NCI-H1048 (cell line): ENCODE results near the gene CD164L2.

ENCODE experiments used
- DNase-seq: peaks from one replicate; lab custom pipeline; 2025; lab: John Stamatoyannopoulos, UW

The CD164L2 gene

DNA sequence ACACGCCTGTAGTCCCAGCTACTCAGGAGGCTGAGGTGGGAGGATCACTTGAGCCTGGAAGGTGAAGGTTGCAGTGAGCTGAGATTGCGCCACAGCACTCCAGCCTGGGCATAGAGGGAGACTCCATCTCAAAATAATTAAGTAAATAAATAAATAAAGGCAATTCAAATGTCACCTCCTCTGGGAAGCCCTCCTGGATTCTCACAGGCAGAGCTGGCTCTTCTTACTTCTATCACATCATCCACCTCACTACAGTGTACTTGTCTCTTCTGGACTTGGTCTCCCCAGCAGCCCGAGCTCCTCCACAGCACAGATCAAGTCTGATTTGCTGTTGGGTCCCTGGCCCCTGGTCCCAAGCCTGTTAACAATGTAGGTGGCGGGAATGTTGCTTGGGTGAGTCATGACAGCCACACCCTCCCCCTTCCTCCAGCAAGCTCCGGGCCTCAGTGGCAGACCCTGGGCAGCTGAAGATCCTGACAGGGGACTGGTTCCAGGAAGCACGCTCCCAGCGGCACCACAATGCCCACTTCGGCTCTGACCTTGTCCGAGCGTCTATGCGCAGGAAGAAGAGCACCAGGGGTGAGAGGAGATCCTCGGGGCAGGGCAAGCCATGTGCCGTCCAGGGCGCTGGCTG lies 36.0 kb downstream of the CD164L2 start:
- DNase-seq: no peak

DNA sequence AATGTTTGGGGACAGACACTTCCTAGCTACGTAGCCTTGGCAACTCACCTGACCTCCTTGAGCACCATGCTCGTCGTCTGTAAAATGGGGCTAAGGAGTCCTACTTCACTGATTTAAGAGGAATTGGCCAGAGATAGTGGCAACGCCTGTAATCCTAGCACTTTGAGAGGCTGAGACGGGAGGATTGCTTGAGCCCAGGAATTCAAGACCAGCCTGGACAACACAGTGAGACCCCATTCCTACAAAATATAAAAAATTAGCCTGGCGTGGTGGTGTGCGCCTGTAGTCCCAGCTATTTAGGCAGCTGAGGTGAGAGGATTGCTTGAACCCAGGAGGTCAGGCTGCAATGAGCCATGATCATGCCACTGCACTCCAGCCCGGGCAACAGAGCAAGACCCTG lies 36.8 kb downstream of the CD164L2 start:
- DNase-seq: no peak

- DNase-seq: no peak
Observed at GRCh38 chr1:27345272-27345671, 37.9 kb downstream of the CD164L2 start.

- no peak for DNase-seq
Observed at GRCh38 chr1:27343639-27344025, 39.5 kb downstream of the CD164L2 start.

GRCh38 chr1:27342778-27343638 lies 40.1 kb downstream of the CD164L2 start:
- no peak for DNase-seq

- no peak for DNase-seq
Observed at GRCh38 chr1:27342391-27342777, 40.7 kb downstream of the CD164L2 start.

GRCh38 chr1:27341525-27342252 lies 41.4 kb downstream of the CD164L2 start, which contains the start of gene SYTL1:
SYTL1 (plus strand) TSS chr1:27342022; CDS start chr1:27345335, 3,313 bp downstream.
- DNase-seq: peak; percentile 26

DNA sequence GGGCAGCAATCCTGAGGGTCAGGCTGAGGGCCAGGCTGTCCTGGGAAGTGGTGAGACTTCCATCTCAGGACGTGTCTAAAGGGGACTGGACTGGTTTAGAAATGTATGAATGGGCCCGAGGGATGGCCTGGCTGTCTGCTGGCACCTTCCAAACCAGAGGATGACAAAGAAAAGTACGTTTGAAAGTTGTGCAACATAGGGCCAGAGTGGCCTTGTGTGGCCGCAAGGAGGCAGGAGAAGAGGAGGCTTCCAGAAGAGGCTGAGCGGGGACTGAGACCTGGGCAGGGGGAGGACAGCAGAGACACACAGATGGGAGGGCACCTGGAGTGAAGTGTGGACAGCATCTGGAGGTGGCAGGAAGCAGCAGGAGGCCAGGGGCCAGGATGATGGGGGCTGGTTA lies 43.9 kb downstream of the CD164L2 start:
- DNase-seq: no peak

- no peak for DNase-seq
Observed at GRCh38 chr1:27338751-27339150, 44.4 kb downstream of the CD164L2 start.

DNA sequence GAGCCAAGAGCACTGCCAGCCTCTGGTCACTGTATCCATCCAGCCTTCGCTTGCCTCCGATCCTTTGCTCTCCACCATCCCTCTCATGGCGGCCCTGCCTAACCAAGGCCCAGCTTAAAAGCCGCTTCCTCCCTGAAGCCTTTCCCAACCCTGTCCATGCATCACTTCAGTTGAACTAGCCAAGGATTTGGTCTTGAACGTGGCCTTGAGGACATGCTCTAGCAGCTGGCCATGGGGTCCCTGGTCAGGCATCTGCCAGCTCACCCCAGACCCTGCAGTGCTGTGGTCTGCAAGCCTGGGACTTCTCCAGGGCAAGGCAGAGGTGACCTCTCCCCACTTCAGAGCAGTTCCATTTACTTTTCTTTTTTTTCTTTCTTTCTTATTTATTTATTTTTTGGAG lies 46.4 kb downstream of the CD164L2 start:
- no peak for DNase-seq

DNA sequence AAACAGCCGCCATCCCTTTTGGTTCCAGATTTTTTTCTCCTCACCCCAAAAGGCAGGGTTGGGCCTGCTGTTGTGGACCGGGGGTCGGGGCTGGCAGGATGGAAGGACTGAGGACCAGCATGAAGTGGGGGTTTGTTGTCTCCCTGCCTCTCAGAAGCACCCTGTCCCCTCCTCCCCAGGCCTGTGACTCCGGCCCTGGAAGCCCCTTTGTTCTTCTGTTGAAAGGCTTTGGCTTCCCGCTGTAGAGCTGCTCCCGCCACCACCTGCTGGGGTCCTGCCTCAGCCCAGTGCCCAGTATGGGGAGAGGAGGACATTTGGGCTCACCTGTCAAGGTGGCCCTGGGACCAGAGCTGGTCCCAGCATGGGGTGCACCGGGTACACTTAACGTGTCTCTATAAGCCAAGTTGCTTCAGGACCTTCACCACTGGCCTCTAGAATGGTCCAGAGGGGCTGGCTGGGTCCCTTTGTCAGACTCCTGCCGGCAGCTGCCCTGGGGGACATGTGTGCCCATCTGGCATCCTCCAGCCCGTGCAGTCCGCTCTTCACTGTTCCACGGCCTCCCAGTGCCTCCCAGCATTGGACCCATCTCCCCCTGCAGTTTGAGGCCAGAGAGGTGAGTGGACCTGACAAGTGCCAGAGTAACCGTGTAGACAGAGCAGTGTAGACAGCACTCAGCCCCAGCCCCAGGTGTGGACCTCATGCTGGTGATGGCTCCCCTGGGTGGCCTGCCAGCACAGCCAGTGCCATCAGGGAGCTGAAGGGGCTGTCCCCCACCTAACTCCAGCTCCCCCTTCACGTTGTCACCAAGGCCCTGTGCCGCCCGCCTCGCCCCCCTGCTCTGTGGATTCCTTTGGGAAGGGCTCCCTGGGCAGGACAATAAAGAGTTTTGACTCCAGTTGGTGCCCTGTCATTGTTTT lies 47.4 kb downstream of the CD164L2 start:
- DNase-seq: no peak

DNA sequence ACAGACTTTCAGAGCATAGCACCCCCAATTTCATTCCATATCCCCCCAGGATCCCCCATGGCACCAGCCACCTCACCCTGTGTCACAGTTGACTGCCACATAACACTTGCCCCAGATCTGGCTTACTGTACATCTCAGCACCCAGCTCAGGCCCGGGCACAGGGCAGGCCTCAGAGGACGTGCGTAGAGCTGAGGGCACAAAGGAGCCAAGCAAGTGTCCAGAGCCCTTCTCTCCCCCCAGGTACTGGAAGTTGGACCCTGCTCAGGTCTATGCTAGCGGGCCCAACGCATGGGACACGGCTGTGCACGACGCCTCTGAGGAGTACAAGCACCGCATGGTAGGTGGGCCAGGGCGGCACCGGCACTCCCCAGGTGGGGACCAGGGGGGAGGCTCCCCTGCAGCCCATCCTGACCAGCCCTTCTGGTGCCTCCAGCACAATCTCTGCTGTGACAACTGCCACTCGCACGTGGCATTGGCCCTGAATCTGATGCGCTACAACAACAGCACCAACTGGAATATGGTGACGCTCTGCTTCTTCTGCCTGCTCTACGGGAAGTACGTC lies 49.3 kb downstream of the CD164L2 start:
- DNase-seq: no peak

GRCh38 chr1:27332536-27333281 lies 50.4 kb downstream of the CD164L2 start:
- no peak for DNase-seq

DNA sequence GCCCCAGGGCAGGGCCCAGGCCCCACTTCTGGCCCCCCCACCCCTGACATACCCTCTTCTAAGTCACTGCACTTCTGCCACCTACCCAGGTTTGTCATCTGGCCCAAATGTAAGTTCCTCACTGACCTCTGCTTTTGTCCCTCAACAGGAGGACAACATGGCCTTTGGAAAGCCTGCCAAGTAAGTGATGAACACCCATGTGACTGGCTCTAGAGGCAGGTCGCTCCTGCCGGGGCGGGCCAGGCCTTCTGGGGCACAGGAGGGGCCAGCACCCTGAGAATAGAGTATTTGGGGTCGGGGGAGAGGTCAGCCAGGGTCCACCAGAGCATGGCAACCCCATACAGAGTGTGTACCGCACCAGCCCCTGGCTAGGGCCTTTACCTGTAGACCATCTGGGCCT lies 51.2 kb downstream of the CD164L2 start:
- DNase-seq: no peak

DNA sequence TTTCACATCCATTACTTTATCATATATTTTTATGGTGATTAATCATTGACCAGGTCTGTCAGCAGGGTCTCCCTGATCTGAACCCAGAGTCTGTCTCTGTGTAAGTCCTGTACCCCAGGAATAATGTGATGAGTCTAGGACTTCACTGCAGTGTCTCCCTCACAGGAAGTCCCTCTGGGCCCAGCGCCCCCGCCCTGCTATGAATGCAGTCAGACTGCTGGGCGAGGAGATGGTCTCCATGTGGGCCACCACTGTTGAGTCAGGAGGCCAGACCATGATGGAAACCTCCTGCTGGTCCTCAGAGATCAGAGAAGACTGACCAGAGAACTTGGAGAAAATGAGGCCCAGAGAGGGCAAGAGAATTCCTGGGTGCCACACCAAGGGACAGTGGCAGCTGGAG lies 51.7 kb downstream of the CD164L2 start:
- DNase-seq: no peak

GRCh38 chr1:27330786-27331185 lies 52.3 kb downstream of the CD164L2 start:
- no peak for DNase-seq
